Hepatocyte (in vitro differentiated cells): Measurements from ENCODE around the gene BLOC1S3. TPM values are rescaled to one million over a fixed set of nuclear protein-coding genes. Genes with fewer than 3 reads are reported as not detected.
A peak's percentile ranks its signal among the peaks of the same experiment; 100 is the strongest.

Source experiments
- DNase-seq: peaks from one replicate; pipeline ENCODE4 v3.0.0-alpha.2; 2016; ENCODE audit warnings: low spot score
- H2AFZ ChIP-seq: fragments of 200-600 bp; sonication (generic); 2 replicates; pipeline ENCODE4 v1.6.0; 2016; ENCODE audit warnings: antibody characterized with exemption, mild to moderate bottlenecking
- H3K27ac ChIP-seq: fragments of 200-600 bp; sonication (generic); 2 replicates; pipeline ENCODE4 v1.5.1; 2016; ENCODE audit warnings: mild to moderate bottlenecking
- H3K27me3 ChIP-seq: fragments of 200-600 bp; sonication (generic); 2 replicates; pipeline ENCODE4 v1.6.1; 2016
- H3K36me3 ChIP-seq: fragments of 200-600 bp; sonication (generic); replicated peaks from 2 replicates; pipeline ENCODE4 v1.5.1; 2016; ENCODE audit warnings: low read depth; ENCODE audit not compliant: insufficient read depth
- H3K4me1 ChIP-seq: fragments of 200-600 bp; sonication (generic); 2 replicates; pipeline ENCODE4 v1.5.1; 2016; ENCODE audit warnings: mild to moderate bottlenecking, moderate library complexity; ENCODE audit not compliant: insufficient read depth
- H3K4me2 ChIP-seq: fragments of 200-600 bp; sonication (generic); 2 replicates; pipeline ENCODE4 v1.6.0; 2016
- H3K4me3 ChIP-seq: fragments of 200-600 bp; sonication (generic); 2 replicates; pipeline ENCODE4 v1.5.1; 2016; ENCODE audit warnings: mild to moderate bottlenecking
- H3K79me2 ChIP-seq: fragments of 200-600 bp; sonication (generic); 2 replicates; pipeline ENCODE4 v1.6.0; 2017; ENCODE audit warnings: mild to moderate bottlenecking
- H3K9me2 ChIP-seq: fragments of 200-600 bp; sonication (generic); replicated peaks from 2 replicates; pipeline ENCODE4 v1.6.0; 2017; ENCODE audit warnings: mild to moderate bottlenecking; ENCODE audit not compliant: insufficient read depth
- H3K9me3 ChIP-seq: fragments of 200-600 bp; sonication (generic); 2 replicates; pipeline ENCODE4 v1.5.1; 2016; ENCODE audit warnings: low read depth, mild to moderate bottlenecking
- H4K20me1 ChIP-seq: fragments of 200-600 bp; sonication (generic); 2 replicates; pipeline ENCODE4 v1.6.0; 2016; ENCODE audit warnings: mild to moderate bottlenecking; ENCODE audit not compliant: insufficient read depth, poor library complexity, severe bottlenecking
- EZH2 ChIP-seq: fragments of 200-600 bp; sonication (generic); IDR thresholded peaks from 2 replicates; pipeline ENCODE4 v1.6.1; 2016; ENCODE audit warnings: antibody characterized with exemption, mild to moderate bottlenecking, borderline replicate concordance
- EZH2phosphoT487 ChIP-seq: fragments of 200-600 bp; sonication (generic); IDR thresholded peaks from one replicate; pipeline ENCODE4 v1.6.1; 2018; ENCODE audit warnings: antibody characterized with exemption, mild to moderate bottlenecking, low read depth, moderate library complexity; ENCODE audit not compliant: unreplicated experiment, severe bottlenecking
- WGBS: methylation state at CpG from one replicate; pipeline ENCODE4 v1.1.6; 2016; ENCODE audit warnings: low lambda C conversion rate; ENCODE audit errors: missing lambda C conversion rate; 5-methylcytosine and 5-hydroxymethylcytosine counted together
- polyA plus RNA-seq: library from polyadenylated mRNA; unstranded; fragments of >200 nt; fragmentation: Nextera tagmentation; extraction: Ambion mirVana; gene quantifications from 2 replicates; pipeline ENCODE4 v1.2.1, GENCODE V29; 2016
- total RNA-seq: library from RNA; depleted of rRNA; stranded (reverse); fragments of >200 nt; gene quantifications from 2 replicates; pipeline ENCODE4 v1.2.3, GENCODE V29; 2014
- TF ChIP-seq, protein P1 (sequence below): fragments of 200-600 bp; sonication (generic); IDR thresholded peaks from 2 replicates; pipeline ENCODE4 v1.5.1; 2016; ENCODE audit warnings: antibody characterized with exemption, mild to moderate bottlenecking; ENCODE audit not compliant: poor library complexity

The BLOC1S3 gene
- total and polyA plus RNA-seq, 2 experiments from 2014 or later = 8.4 to 17.1 TPM

DNA sequence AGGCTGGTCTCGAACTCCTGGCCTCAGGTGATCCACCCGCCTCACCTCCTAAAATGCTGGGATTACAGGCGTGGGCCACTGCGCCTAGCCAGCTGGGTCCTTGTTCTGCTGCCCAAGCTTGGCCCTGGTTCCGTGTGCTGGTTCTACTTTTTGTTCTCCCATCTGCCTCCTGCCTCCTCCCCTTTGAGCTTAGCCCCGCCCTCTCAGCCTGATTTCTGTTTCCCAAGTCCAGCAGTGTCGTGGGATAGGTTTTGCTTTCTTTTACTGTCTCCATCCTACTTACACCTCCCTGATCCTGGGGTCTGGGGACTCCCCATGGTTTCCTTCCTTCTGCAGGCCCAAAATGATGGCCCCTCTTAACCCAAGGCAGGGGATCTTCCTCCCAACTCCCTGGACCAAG lies 2.4 kb downstream of the BLOC1S3 start:
- 88% methylated on average over 7 of the region's 7 CpGs for WGBS
- no peaks in the 10 kb centered on the region for H3K9me3 ChIP-seq
- H3K27me3 ChIP-seq = no peaks in the 10 kb centered on the region
- no peak for TF ChIP-seq EZH2phosphoT487
- TF ChIP-seq, protein P1, sequence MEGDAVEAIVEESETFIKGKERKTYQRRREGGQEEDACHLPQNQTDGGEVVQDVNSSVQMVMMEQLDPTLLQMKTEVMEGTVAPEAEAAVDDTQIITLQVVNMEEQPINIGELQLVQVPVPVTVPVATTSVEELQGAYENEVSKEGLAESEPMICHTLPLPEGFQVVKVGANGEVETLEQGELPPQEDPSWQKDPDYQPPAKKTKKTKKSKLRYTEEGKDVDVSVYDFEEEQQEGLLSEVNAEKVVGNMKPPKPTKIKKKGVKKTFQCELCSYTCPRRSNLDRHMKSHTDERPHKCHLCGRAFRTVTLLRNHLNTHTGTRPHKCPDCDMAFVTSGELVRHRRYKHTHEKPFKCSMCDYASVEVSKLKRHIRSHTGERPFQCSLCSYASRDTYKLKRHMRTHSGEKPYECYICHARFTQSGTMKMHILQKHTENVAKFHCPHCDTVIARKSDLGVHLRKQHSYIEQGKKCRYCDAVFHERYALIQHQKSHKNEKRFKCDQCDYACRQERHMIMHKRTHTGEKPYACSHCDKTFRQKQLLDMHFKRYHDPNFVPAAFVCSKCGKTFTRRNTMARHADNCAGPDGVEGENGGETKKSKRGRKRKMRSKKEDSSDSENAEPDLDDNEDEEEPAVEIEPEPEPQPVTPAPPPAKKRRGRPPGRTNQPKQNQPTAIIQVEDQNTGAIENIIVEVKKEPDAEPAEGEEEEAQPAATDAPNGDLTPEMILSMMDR = no peak
- no peak for TF ChIP-seq EZH2
- no peak overlapping the region for H3K4me3 ChIP-seq
- H3K4me1 ChIP-seq = peaks cover 10% of the 10 kb centered on the region
- DNase-seq = no peak
- H3K36me3 ChIP-seq = no peaks in the 10 kb centered on the region
- H3K27ac ChIP-seq = no peak overlapping the region
- H3K4me2 ChIP-seq = peak overlapping the region; percentile 95
- H4K20me1 ChIP-seq = no peaks in the 10 kb centered on the region
- no peak overlapping the region for H2AFZ ChIP-seq
- no peaks in the 10 kb centered on the region for H3K9me2 ChIP-seq
- H3K79me2 ChIP-seq = peaks cover 45% of the 10 kb centered on the region

DNA sequence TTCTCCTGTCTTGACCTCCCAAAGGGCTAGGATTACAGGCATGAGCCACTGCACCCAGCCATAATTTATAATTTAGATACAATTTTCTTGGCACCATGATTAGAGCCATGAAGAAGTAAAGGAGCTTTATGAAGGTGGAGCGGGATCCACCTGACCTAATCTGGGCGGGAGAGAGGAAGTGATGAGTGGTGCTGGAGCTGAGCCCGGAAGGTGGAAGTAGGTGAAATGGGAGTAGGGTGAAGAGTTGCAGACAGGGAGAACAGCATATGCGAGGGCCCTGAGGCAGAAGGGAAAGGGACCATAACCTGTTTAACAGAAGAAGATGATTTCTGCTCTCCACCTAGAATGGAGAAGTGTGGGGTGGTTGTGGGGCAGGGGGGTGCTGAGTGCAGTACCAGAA lies 4.2 kb downstream of the BLOC1S3 start:
- Histone ChIP-seq H4K20me1 (no peaks in the 10 kb centered on the region), H3K27ac (no peak overlapping the region), H3K4me2 (no peak overlapping the region), H2AFZ (no peak overlapping the region), H3K4me1 (peaks cover 3% of the 10 kb centered on the region), H3K4me3 (no peak overlapping the region), H3K9me3 (no peaks in the 10 kb centered on the region), H3K36me3 (no peaks in the 10 kb centered on the region), H3K79me2 (peaks cover 32% of the 10 kb centered on the region), H3K9me2 (no peaks in the 10 kb centered on the region), H3K27me3 (no peaks in the 10 kb centered on the region)
- WGBS = 95% methylated on average over 4 of the region's 4 CpGs
- DNase-seq = no peak
- TF ChIP-seq EZH2phosphoT487 = no peak
- TF ChIP-seq, protein P1 = no peak
- TF ChIP-seq EZH2 = no peak

DNA sequence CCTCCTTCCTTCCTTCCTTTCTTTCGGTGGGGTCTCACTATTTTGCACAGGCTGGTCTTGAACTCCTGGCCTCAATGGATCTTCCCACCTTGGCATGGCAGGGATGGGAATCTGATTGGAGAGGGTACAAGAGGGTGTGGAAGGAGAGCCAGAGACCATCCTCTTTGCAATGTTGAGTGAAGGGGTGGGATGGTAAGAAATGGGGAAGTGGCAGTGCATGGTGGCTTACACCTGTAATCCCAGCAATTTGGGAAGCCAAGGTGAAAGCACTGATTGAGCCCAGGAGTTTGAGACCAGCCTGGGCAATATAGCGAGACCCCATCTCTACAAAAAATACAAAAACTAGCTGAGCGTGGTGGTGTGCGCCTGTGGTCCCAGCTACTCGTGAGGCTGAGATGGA lies 5.5 kb downstream of the BLOC1S3 start:
- WGBS = 93% methylated on average over 5 of the region's 5 CpGs
- H3K4me2 ChIP-seq = no peak overlapping the region
- H3K9me2 ChIP-seq = no peaks in the 10 kb centered on the region
- H3K36me3 ChIP-seq = no peaks in the 10 kb centered on the region
- no peak overlapping the region for H3K27ac ChIP-seq
- DNase-seq = no peak
- H3K4me3 ChIP-seq = no peak overlapping the region
- no peaks in the 10 kb centered on the region for H3K9me3 ChIP-seq
- H3K4me1 ChIP-seq = peaks cover 3% of the 10 kb centered on the region
- TF ChIP-seq EZH2 (no peak), EZH2phosphoT487 (no peak)
- TF ChIP-seq, protein P1 = no peak
- no peaks in the 10 kb centered on the region for H4K20me1 ChIP-seq
- no peak overlapping the region for H2AFZ ChIP-seq
- H3K79me2 ChIP-seq = peaks cover 32% of the 10 kb centered on the region
- no peaks in the 10 kb centered on the region for H3K27me3 ChIP-seq
